ENCODE measurements around the gene SEC14L5. TPM values are rescaled to one million over a fixed set of nuclear protein-coding genes. Genes with fewer than 3 reads are reported as not detected.

The SEC14L5 gene
- total RNA-seq, 1 experiment from 2014 or later = not detected

GRCh38 chr16:4988647-4989046 lies 30.5 kb downstream of the SEC14L5 start:
- no peak for DNase-seq
- Histone ChIP-seq H4K20me1 (ENCODE audit: insufficient read depth, low read depth, low read length) (no peaks in the 10 kb centered on the region), H3K27ac (ENCODE audit: low read length) (no peak overlapping the region), H3K27me3 (ENCODE audit: low read length) (no peaks in the 10 kb centered on the region), H2AFZ (ENCODE audit: low read length) (no peak overlapping the region), H3K4me1 (ENCODE audit: low read length) (peaks cover 7% of the 10 kb centered on the region), H3K79me2 (ENCODE audit: low read length) (no peaks in the 10 kb centered on the region), H3K4me3 (ENCODE audit: low read length) (no peak overlapping the region), H3K36me3 (ENCODE audit: insufficient read depth, low read length) (no peaks in the 10 kb centered on the region), H3K9me2 (replicated peaks; ENCODE audit: insufficient read depth, low read length) (no peaks in the 10 kb centered on the region), H3K9me3 (ENCODE audit: low read length) (0 out of 2 replicates have a peak, but pooled peaks cover 2% of the 10 kb centered on the region), H3K9ac (ENCODE audit: low read length) (no peak overlapping the region), H3K4me2 (ENCODE audit: low read depth, low read length, poor library complexity, severe bottlenecking) (no peak overlapping the region)

GRCh38 chr16:4989391-4990006 lies 31.4 kb downstream of the SEC14L5 start:
- Histone ChIP-seq H3K9me2 (replicated peaks; ENCODE audit: insufficient read depth, low read length) (no peaks in the 10 kb centered on the region), H3K79me2 (ENCODE audit: low read length) (no peaks in the 10 kb centered on the region), H3K4me2 (ENCODE audit: low read depth, low read length, poor library complexity, severe bottlenecking) (no peak overlapping the region), H3K36me3 (ENCODE audit: insufficient read depth, low read length) (no peaks in the 10 kb centered on the region), H3K4me1 (ENCODE audit: low read length) (peaks cover 4% of the 10 kb centered on the region), H3K27ac (ENCODE audit: low read length) (no peak overlapping the region), H3K27me3 (ENCODE audit: low read length) (no peaks in the 10 kb centered on the region), H3K9ac (ENCODE audit: low read length) (no peak overlapping the region), H4K20me1 (ENCODE audit: insufficient read depth, low read depth, low read length) (no peaks in the 10 kb centered on the region), H2AFZ (ENCODE audit: low read length) (no peak overlapping the region), H3K9me3 (ENCODE audit: low read length) (no peaks in the 10 kb centered on the region), H3K4me3 (ENCODE audit: low read length) (no peak overlapping the region)
- peak; percentile 49 for DNase-seq

- Histone ChIP-seq H3K9me3 (ENCODE audit: low read length) (no peaks in the 10 kb centered on the region), H3K4me3 (ENCODE audit: low read length) (no peak overlapping the region), H3K27me3 (ENCODE audit: low read length) (no peaks in the 10 kb centered on the region), H3K36me3 (ENCODE audit: insufficient read depth, low read length) (no peaks in the 10 kb centered on the region), H3K9me2 (replicated peaks; ENCODE audit: insufficient read depth, low read length) (no peaks in the 10 kb centered on the region), H3K4me2 (ENCODE audit: low read depth, low read length, poor library complexity, severe bottlenecking) (no peak overlapping the region), H4K20me1 (ENCODE audit: insufficient read depth, low read depth, low read length) (no peaks in the 10 kb centered on the region), H3K27ac (ENCODE audit: low read length) (no peak overlapping the region), H2AFZ (ENCODE audit: low read length) (no peak overlapping the region), H3K9ac (ENCODE audit: low read length) (no peak overlapping the region), H3K4me1 (ENCODE audit: low read length) (no peaks in the 10 kb centered on the region), H3K79me2 (ENCODE audit: low read length) (no peaks in the 10 kb centered on the region)
- DNase-seq = peak; percentile 9
These were observed 32.3 kb downstream of the SEC14L5 start for GRCh38 chr16:4990415-4990814.

- Histone ChIP-seq H3K4me1 (ENCODE audit: low read length) (no peaks in the 10 kb centered on the region), H3K27me3 (ENCODE audit: low read length) (no peaks in the 10 kb centered on the region)
These were observed 33.6 kb downstream of the SEC14L5 start for GRCh38 chr16:4991754-4992153.

GRCh38 chr16:4994719-4995434 lies 36.7 kb downstream of the SEC14L5 start:
- Histone ChIP-seq H3K27ac (ENCODE audit: low read length) (no peak overlapping the region), H3K9me3 (ENCODE audit: low read length) (no peaks in the 10 kb centered on the region), H3K79me2 (ENCODE audit: low read length) (no peaks in the 10 kb centered on the region), H3K4me1 (ENCODE audit: low read length) (no peaks in the 10 kb centered on the region), H3K9ac (ENCODE audit: low read length) (no peak overlapping the region), H3K9me2 (replicated peaks; ENCODE audit: insufficient read depth, low read length) (no peaks in the 10 kb centered on the region), H3K27me3 (ENCODE audit: low read length) (no peaks in the 10 kb centered on the region), H2AFZ (ENCODE audit: low read length) (no peak overlapping the region), H3K36me3 (ENCODE audit: insufficient read depth, low read length) (no peaks in the 10 kb centered on the region), H4K20me1 (ENCODE audit: insufficient read depth, low read depth, low read length) (no peaks in the 10 kb centered on the region), H3K4me2 (ENCODE audit: low read depth, low read length, poor library complexity, severe bottlenecking) (no peak overlapping the region), H3K4me3 (ENCODE audit: low read length) (no peak overlapping the region)
- peak; percentile 19 for DNase-seq

More at GRCh38 chr16:4991754-4992153, 33.6 kb downstream of the SEC14L5 start:
- DNase-seq = peak; percentile 7
- no peaks in the 10 kb centered on the region for H3K9me2 ChIP-seq (replicated peaks; ENCODE audit: insufficient read depth, low read length)
- no peak overlapping the region for H3K9ac ChIP-seq (ENCODE audit: low read length)
- no peak overlapping the region for H3K4me3 ChIP-seq (ENCODE audit: low read length)
- H3K27ac ChIP-seq (ENCODE audit: low read length) = no peak overlapping the region
- H3K9me3 ChIP-seq (ENCODE audit: low read length) = no peaks in the 10 kb centered on the region
- H3K36me3 ChIP-seq (ENCODE audit: insufficient read depth, low read length) = no peaks in the 10 kb centered on the region
- no peak overlapping the region for H3K4me2 ChIP-seq (ENCODE audit: low read depth, low read length, poor library complexity, severe bottlenecking)
- no peaks in the 10 kb centered on the region for H4K20me1 ChIP-seq (ENCODE audit: insufficient read depth, low read depth, low read length)
- H3K79me2 ChIP-seq (ENCODE audit: low read length) = no peaks in the 10 kb centered on the region
- H2AFZ ChIP-seq (ENCODE audit: low read length) = no peak overlapping the region

GRCh38 chr16:5000573-5001001 lies 42.5 kb downstream of the SEC14L5 start:
- no peak for DNase-seq
- Histone ChIP-seq H3K27me3 (ENCODE audit: low read length) (no peaks in the 10 kb centered on the region), H3K4me1 (ENCODE audit: low read length) (no peaks in the 10 kb centered on the region), H2AFZ (ENCODE audit: low read length) (no peak overlapping the region), H3K36me3 (ENCODE audit: insufficient read depth, low read length) (no peaks in the 10 kb centered on the region), H3K9me2 (replicated peaks; ENCODE audit: insufficient read depth, low read length) (no peaks in the 10 kb centered on the region), H4K20me1 (ENCODE audit: insufficient read depth, low read depth, low read length) (no peaks in the 10 kb centered on the region), H3K9me3 (ENCODE audit: low read length) (no peaks in the 10 kb centered on the region), H3K79me2 (ENCODE audit: low read length) (no peaks in the 10 kb centered on the region), H3K4me3 (ENCODE audit: low read length) (no peak overlapping the region), H3K4me2 (ENCODE audit: low read depth, low read length, poor library complexity, severe bottlenecking) (no peak overlapping the region), H3K9ac (ENCODE audit: low read length) (no peak overlapping the region), H3K27ac (ENCODE audit: low read length) (no peak overlapping the region)

GRCh38 chr16:5001571-5001970 lies 43.4 kb downstream of the SEC14L5 start:
- Histone ChIP-seq H3K27ac (ENCODE audit: low read length) (no peak overlapping the region), H3K36me3 (ENCODE audit: insufficient read depth, low read length) (no peaks in the 10 kb centered on the region), H4K20me1 (ENCODE audit: insufficient read depth, low read depth, low read length) (no peaks in the 10 kb centered on the region), H3K9ac (ENCODE audit: low read length) (no peak overlapping the region), H3K79me2 (ENCODE audit: low read length) (no peaks in the 10 kb centered on the region), H3K4me3 (ENCODE audit: low read length) (no peak overlapping the region), H3K9me3 (ENCODE audit: low read length) (no peaks in the 10 kb centered on the region), H3K27me3 (ENCODE audit: low read length) (no peaks in the 10 kb centered on the region), H2AFZ (ENCODE audit: low read length) (no peak overlapping the region), H3K4me1 (ENCODE audit: low read length) (no peaks in the 10 kb centered on the region), H3K4me2 (ENCODE audit: low read depth, low read length, poor library complexity, severe bottlenecking) (no peak overlapping the region), H3K9me2 (replicated peaks; ENCODE audit: insufficient read depth, low read length) (no peaks in the 10 kb centered on the region)
- DNase-seq = no peak

GRCh38 chr16:5001986-5002385 lies 43.9 kb downstream of the SEC14L5 start:
- no peak overlapping the region for H2AFZ ChIP-seq (ENCODE audit: low read length)
- H3K27me3 ChIP-seq (ENCODE audit: low read length) = no peaks in the 10 kb centered on the region
- no peaks in the 10 kb centered on the region for H3K36me3 ChIP-seq (ENCODE audit: insufficient read depth, low read length)
- no peak for DNase-seq
- H3K4me3 ChIP-seq (ENCODE audit: low read length) = no peak overlapping the region
- no peaks in the 10 kb centered on the region for H3K9me2 ChIP-seq (replicated peaks; ENCODE audit: insufficient read depth, low read length)
- H3K4me1 ChIP-seq (ENCODE audit: low read length) = no peaks in the 10 kb centered on the region
- no peaks in the 10 kb centered on the region for H3K9me3 ChIP-seq (ENCODE audit: low read length)
- no peaks in the 10 kb centered on the region for H3K79me2 ChIP-seq (ENCODE audit: low read length)
- H3K4me2 ChIP-seq (ENCODE audit: low read depth, low read length, poor library complexity, severe bottlenecking) = no peak overlapping the region
- H3K27ac ChIP-seq (ENCODE audit: low read length) = no peak overlapping the region
- no peak overlapping the region for H3K9ac ChIP-seq (ENCODE audit: low read length)
- no peaks in the 10 kb centered on the region for H4K20me1 ChIP-seq (ENCODE audit: insufficient read depth, low read depth, low read length)

Data from Karpas-422 (cell line).